B cell (primary cell): ENCODE data around the gene MNT. TPM values are rescaled to one million over a fixed set of nuclear protein-coding genes. Genes with fewer than 3 reads are reported as not detected.

Experiments used
- ATAC-seq: fragments of 200-7000 bp; cut with Tn5 transposase; one replicate; pipeline ENCODE4 v1.10.0; 2021; ENCODE audit warnings: low read depth, mild to moderate bottlenecking, moderate number of reproducible peaks, moderate library complexity
- CTCF ChIA-PET: fragments of 350-600 bp; sonication (Branson Sonifier 250); formaldehyde crosslinking; loops from one replicate; lab custom pipeline; 2021; ENCODE audit warnings: antibody characterized with exemption, inconsistent platforms; lab: Charles Lee
- POLR2A ChIA-PET: fragments of 350-600 bp; sonication (Branson Sonifier 250); formaldehyde crosslinking; loops from one replicate; lab custom pipeline; 2021; ENCODE audit warnings: antibody characterized with exemption; lab: Charles Lee
- DNase-seq: peaks from one replicate; pipeline ENCODE4 v3.0.0; 2013
- H2AFZ ChIP-seq: 2 replicates; pipeline ENCODE4 v1.6.1; 2012; ENCODE audit warnings: mild to moderate bottlenecking, low read depth, low read length; ENCODE audit not compliant: insufficient read depth, poor library complexity, severe bottlenecking
- H3K27ac ChIP-seq, 2 donors: 1 replicate in 1 of 2; 2 replicates in 1 of 2; pipeline ENCODE4 v1.5.1; 2012 to 2013; ENCODE audit warnings: low read length in 2 of 2, mild to moderate bottlenecking in 2 of 2, moderate library complexity in 1 of 2
- H3K27me3 ChIP-seq, 4 experiments: fragments of 200-600 bp in 1 of 4; sonication (generic) in 1 of 4; replicated peaks in 1 of 4; 1 replicate in 2 of 4; 2 replicates in 2 of 4; pipeline versions ENCODE4 v1.6.1 to v1.7.0; 2013 to 2016; ENCODE audit warnings: low read length in 3 of 4, mild to moderate bottlenecking in 2 of 4, mixed read lengths in 1 of 4, moderate library complexity in 1 of 4; ENCODE audit not compliant: insufficient read depth in 4 of 4, control insufficient read depth in 3 of 4; ENCODE audit errors: control extremely low read depth in 1 of 4
- H3K36me3 ChIP-seq, 2 experiments: replicated peaks in 1 of 2; 1 replicate in 1 of 2; 2 replicates in 1 of 2; pipeline versions ENCODE4 v1.6.1 to v1.7.1; 2013; ENCODE audit warnings: low read length in 1 of 2; ENCODE audit not compliant: insufficient read depth in 2 of 2, control insufficient read depth in 1 of 2; ENCODE audit errors: control extremely low read depth in 1 of 2, extremely low read depth in 1 of 2
- H3K4me1 ChIP-seq, 2 donors: fragments of 200-600 bp in 1 of 2; sonication (generic) in 1 of 2; 1 replicate in 1 of 2; 2 replicates in 1 of 2; pipeline versions ENCODE4 v1.5.1 to v1.6.1; 2013 to 2017; ENCODE audit warnings: low read length in 2 of 2; ENCODE audit not compliant: control insufficient read depth in 2 of 2, insufficient read depth in 2 of 2
- H3K4me2 ChIP-seq: replicated peaks from 2 replicates; pipeline ENCODE3; 2012; ENCODE audit warnings: mild to moderate bottlenecking, low read depth, low read length; ENCODE audit not compliant: poor library complexity, severe bottlenecking
- H3K4me3 ChIP-seq, 5 experiments: fragments of 200-600 bp in 1 of 5; sonication (generic) in 1 of 5; 1 replicate in 3 of 5; 2 replicates in 2 of 5; pipeline versions ENCODE4 v1.5.1 to v1.7.0; 2011 to 2016; ENCODE audit warnings: low read length in 4 of 5, mild to moderate bottlenecking in 4 of 5, low read depth in 2 of 5, control low read depth in 1 of 5, moderate library complexity in 1 of 5; ENCODE audit not compliant: insufficient read depth in 1 of 5; ENCODE audit errors: control extremely low read depth in 1 of 5, extremely low read depth in 1 of 5
- H3K79me2 ChIP-seq: fragments of 200-600 bp; sonication (generic); one replicate; pipeline ENCODE4 v1.6.0; 2016; ENCODE audit warnings: low read length; ENCODE audit not compliant: control insufficient read depth, insufficient read depth
- H3K9ac ChIP-seq: fragments of 200-600 bp; sonication (generic); 2 replicates; pipeline ENCODE4 v1.6.1; 2017; ENCODE audit warnings: mild to moderate bottlenecking, low read length, moderate library complexity
- H3K9me3 ChIP-seq, 3 donors: one replicate each; pipeline versions ENCODE4 v1.6.1 to v1.7.1; 2013; ENCODE audit warnings: low read length in 2 of 3; ENCODE audit not compliant: control insufficient read depth in 2 of 3, insufficient read depth in 1 of 3; ENCODE audit errors: control extremely low read depth in 1 of 3
- H4K20me1 ChIP-seq: 2 replicates; pipeline ENCODE4 v1.6.0; 2012; ENCODE audit warnings: mild to moderate bottlenecking, low read length; ENCODE audit not compliant: insufficient read depth, control insufficient read depth, poor library complexity, severe bottlenecking
- H3K27ac Mint-ChIP-seq: one replicate; pipeline ENCODE4 v1.8.0; 2021; ENCODE audit warnings: mixed read lengths
- H3K27me3 Mint-ChIP-seq: one replicate; pipeline ENCODE4 v1.8.0; 2021; ENCODE audit warnings: mixed read lengths
- H3K4me1 Mint-ChIP-seq: one replicate; pipeline ENCODE4 v1.8.0; 2021; ENCODE audit warnings: mixed read lengths
- H3K4me3 Mint-ChIP-seq: one replicate; pipeline ENCODE4 v1.8.0; 2021; ENCODE audit warnings: mixed read lengths
- H3K9me3 Mint-ChIP-seq: one replicate; pipeline ENCODE4 v1.8.0; 2022; ENCODE audit warnings: mixed read lengths; ENCODE audit not compliant: insufficient read depth
- EZH2 ChIP-seq: IDR thresholded peaks from 2 replicates; pipeline ENCODE4 v1.6.1; 2012; ENCODE audit warnings: borderline replicate concordance, low read depth, mild to moderate bottlenecking, moderate library complexity, low read length; ENCODE audit not compliant: insufficient read depth, poor library complexity, severe bottlenecking
- WGBS: methylation state at CpG from one replicate; pipeline ENCODE4 v1.1.5; 2013; ENCODE audit warnings: missing lambda C conversion rate; ENCODE audit not compliant: insufficient coverage; 5-methylcytosine and 5-hydroxymethylcytosine counted together
- intact Hi-C: fragments of 100-400 bp; cut with micrococcal nuclease; formaldehyde crosslinking; loops from one replicate; pipeline ENCODE4 v1.10.0; 2022
- polyA plus RNA-seq: library from polyadenylated mRNA; depleted of rRNA; stranded (reverse); fragments of >200 nt; gene quantifications from 2 replicates; pipeline ENCODE4 v1.2.3, GENCODE V29; 2012
- total RNA-seq, 2 donors: library from RNA; stranded (reverse); fragments of 120-200 nt in 1 of 2; gene quantifications; 1 replicate in 1 of 2; 2 replicates in 1 of 2; pipeline versions ENCODE4 v1.2.3 to v1.2.4, GENCODE V29; 2013 to 2022
- TF ChIP-seq, protein P1 (sequence below): fragments of 200-600 bp; IDR thresholded peaks from one replicate; pipeline ENCODE4 v1.8.0; 2022; ENCODE audit warnings: antibody characterized with exemption, mild to moderate bottlenecking

MNT gene
- total and polyA plus RNA-seq, 2 donors (not counting 1 experiment from before 2014, with no cell fraction given), result 20.0 to 68.5 TPM

DNA sequence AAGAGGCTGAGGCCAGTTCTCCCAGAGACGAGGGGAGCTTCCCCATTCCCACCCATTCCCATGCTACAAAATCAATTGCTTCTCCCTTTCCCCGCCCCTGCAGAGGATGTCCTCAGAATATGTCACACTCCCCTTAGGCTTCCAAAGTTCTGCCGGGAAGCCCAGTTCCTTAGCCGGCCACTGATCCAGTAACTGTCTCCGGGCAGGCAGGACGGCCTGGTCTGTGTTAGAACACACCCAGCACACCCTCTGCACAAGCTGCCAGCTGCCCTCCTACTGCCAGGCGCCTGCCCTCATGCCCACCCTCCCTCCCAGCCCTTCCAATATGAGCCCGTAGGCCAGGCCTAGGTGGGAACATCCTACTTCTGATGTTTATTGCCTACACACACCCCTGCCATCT is 32.5 kb downstream of the MNT start:
- H3K9me3 ChIP-seq, result no peaks in the 10 kb centered on the region
- intact Hi-C loops, result no loop called here
- H3K4me3 Mint-ChIP-seq, result no peak overlapping the region
- no peaks in the 10 kb centered on the region for H3K79me2 ChIP-seq
- no peak overlapping the region for H3K27ac ChIP-seq
- no peaks in the 10 kb centered on the region for H3K9me3 Mint-ChIP-seq
- no peak for DNase-seq
- H3K4me1 ChIP-seq, result no peaks in the 10 kb centered on the region
- ChIA-PET CTCF (interaction anchor here (2.7 kb wide), 1 partner anchor 48 kb away, joined by 11 read pairs; no protein-coding TSS in a partner anchor), POLR2A (no interaction called here)
- H3K9ac ChIP-seq, result no peak overlapping the region
- no peak overlapping the region for H3K4me2 ChIP-seq
- H3K36me3 ChIP-seq, result peaks cover 0 to 9% of the 10 kb centered on the region in 2 experiments
- no peaks in the 10 kb centered on the region for H4K20me1 ChIP-seq
- no peaks in the 10 kb centered on the region for H3K4me1 Mint-ChIP-seq
- ATAC-seq, result no peak
- H3K27ac Mint-ChIP-seq, result no peak overlapping the region
- no peak overlapping the region for H3K4me3 ChIP-seq
- H2AFZ ChIP-seq, result no peak overlapping the region
- H3K27me3 Mint-ChIP-seq, result no peaks in the 10 kb centered on the region
- WGBS, result 96% methylated on average over 6 of the region's 8 CpGs
- no peaks in the 10 kb centered on the region for H3K27me3 ChIP-seq
- TF ChIP-seq, protein P1, sequence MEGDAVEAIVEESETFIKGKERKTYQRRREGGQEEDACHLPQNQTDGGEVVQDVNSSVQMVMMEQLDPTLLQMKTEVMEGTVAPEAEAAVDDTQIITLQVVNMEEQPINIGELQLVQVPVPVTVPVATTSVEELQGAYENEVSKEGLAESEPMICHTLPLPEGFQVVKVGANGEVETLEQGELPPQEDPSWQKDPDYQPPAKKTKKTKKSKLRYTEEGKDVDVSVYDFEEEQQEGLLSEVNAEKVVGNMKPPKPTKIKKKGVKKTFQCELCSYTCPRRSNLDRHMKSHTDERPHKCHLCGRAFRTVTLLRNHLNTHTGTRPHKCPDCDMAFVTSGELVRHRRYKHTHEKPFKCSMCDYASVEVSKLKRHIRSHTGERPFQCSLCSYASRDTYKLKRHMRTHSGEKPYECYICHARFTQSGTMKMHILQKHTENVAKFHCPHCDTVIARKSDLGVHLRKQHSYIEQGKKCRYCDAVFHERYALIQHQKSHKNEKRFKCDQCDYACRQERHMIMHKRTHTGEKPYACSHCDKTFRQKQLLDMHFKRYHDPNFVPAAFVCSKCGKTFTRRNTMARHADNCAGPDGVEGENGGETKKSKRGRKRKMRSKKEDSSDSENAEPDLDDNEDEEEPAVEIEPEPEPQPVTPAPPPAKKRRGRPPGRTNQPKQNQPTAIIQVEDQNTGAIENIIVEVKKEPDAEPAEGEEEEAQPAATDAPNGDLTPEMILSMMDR, result no peak
- no peak for TF ChIP-seq EZH2

DNA sequence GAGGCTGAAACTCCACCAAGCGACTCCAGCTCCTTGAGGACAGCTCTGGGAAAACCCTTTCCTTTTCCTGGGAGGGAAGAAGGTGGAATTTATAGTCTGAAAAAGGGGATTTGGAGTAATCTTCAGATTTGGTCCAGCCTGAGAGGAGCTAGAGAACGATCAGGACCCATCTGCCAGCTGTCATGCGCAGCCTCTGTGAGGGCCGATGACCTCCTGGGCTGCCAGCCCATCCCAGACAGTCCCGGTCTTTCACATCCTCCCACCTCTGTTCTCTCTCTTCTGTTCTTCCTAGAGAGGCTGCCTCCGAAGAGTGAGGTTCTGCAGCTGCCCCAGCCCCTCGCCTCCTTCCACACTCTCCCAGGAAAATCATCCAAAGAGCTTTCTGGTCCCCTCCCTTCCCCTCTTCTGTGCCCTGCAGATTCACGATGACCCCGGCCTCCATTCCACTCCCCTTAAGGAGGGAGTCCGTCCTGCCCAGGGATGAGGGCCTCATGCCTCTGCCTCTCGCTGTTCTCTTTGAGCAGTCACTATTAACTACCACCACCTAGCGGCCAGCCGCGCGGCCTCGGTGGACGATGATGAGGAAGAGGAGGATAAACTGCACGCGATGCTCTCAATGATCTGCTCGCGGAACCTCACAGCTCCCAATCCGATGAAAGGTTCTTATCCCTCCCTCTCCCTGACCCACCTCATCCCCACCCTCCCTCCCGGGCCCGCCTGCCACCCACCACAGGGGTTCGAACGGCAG is 33.9 kb downstream of the MNT start:
- Histone ChIP-seq H3K4me3 (no peak overlapping the region), H3K27me3 (no peaks in the 10 kb centered on the region), H3K79me2 (no peaks in the 10 kb centered on the region), H3K4me2 (no peak overlapping the region), H3K36me3 (peaks cover 0 to 17% of the 10 kb centered on the region in 2 experiments), H3K27ac (no peak overlapping the region), H3K4me1 (no peaks in the 10 kb centered on the region), H3K9ac (no peak overlapping the region), H2AFZ (no peak overlapping the region), H4K20me1 (no peaks in the 10 kb centered on the region), H3K9me3 (no peaks in the 10 kb centered on the region)
- Mint-ChIP-seq H3K9me3 (no peaks in the 10 kb centered on the region), H3K27ac (no peak overlapping the region), H3K4me3 (no peak overlapping the region), H3K27me3 (no peaks in the 10 kb centered on the region), H3K4me1 (no peaks in the 10 kb centered on the region)
- DNase-seq (no peak), ATAC-seq (no peak)
- WGBS, result 95% methylated on average over 6 of the region's 26 CpGs
- ChIA-PET CTCF (interaction anchor here (1.1 to 1.8 kb wide), 2 partner anchors 14 to 15 kb away, joined by 6 to 9 read pairs; no protein-coding TSS in a partner anchor), POLR2A (no interaction called here)
- intact Hi-C loops, result no loop called here
- TF ChIP-seq, protein P1, result no peak
- TF ChIP-seq EZH2, result no peak
